Dedifferentiated amniotic fluid mesenchymal stem cell (primary cell): Measurements from ENCODE around the gene SNX4.

Experiments
- DNase-seq: peaks from one replicate; pipeline ENCODE4 v3.0.0-alpha.2; 2016; ENCODE audit errors: extremely low spot score

The SNX4 gene

GRCh38 chr3:125403789-125404188 lies 116.2 kb downstream of the SNX4 start:
- peak; percentile 81 for DNase-seq

GRCh38 chr3:125402639-125403038 lies 117.4 kb downstream of the SNX4 start:
- no peak for DNase-seq

- DNase-seq: peak; percentile 26
These were observed 118.6 kb downstream of the SNX4 start for GRCh38 chr3:125401402-125401801.

GRCh38 chr3:125398952-125399351 lies 121.0 kb downstream of the SNX4 start:
- DNase-seq: no peak
